H1 (cell line): ENCODE results near the gene ZNF646.

Experiments used
- CHD7 ChIP-seq: fragments of 300-600 bp; sonication (generic); IDR thresholded peaks from 2 replicates; pipeline ENCODE4 v1.7.1; 2012; ENCODE audit warnings: low read length, moderate library complexity, mild to moderate bottlenecking, inconsistent platforms; ENCODE audit not compliant: insufficient replicate concordance
- CTCF ChIP-seq, 3 experiments: IDR thresholded peaks; 1 replicate in 2 of 3; 2 replicates in 1 of 3; pipeline versions ENCODE4 v1.5.1 to v1.6.1; 2011; ENCODE audit warnings: low read length in 3 of 3, mild to moderate bottlenecking in 3 of 3, inconsistent platforms in 2 of 3, low read depth in 1 of 3, moderate library complexity in 1 of 3; ENCODE audit not compliant: insufficient read depth in 1 of 3; ENCODE audit errors: control extremely low read depth in 1 of 3
- EZH2 ChIP-seq: fragments of 200-600 bp; sonication (generic); IDR thresholded peaks from 2 replicates; pipeline ENCODE4 v1.7.1; 2012; ENCODE audit warnings: low read depth, mild to moderate bottlenecking, moderate library complexity, low read length, inconsistent platforms; ENCODE audit not compliant: severe bottlenecking
- GABPA ChIP-seq: IDR thresholded peaks from 2 replicates; pipeline ENCODE4 v1.6.1; 2011; ENCODE audit warnings: mild to moderate bottlenecking, low read length, moderate library complexity, borderline replicate concordance; ENCODE audit not compliant: insufficient read depth
- JUN ChIP-seq: IDR thresholded peaks from 2 replicates; pipeline ENCODE4 v1.6.1; 2011; ENCODE audit warnings: low read depth, mild to moderate bottlenecking, improper control_type of control experiment, low read length
- MAFK ChIP-seq: IDR thresholded peaks from 2 replicates; pipeline ENCODE4 v1.6.1; 2012; ENCODE audit warnings: low read depth, mild to moderate bottlenecking, improper control_type of control experiment, low read length
- MAX ChIP-seq: IDR thresholded peaks from 2 replicates; pipeline ENCODE4 v1.6.1; 2012; ENCODE audit warnings: inconsistent platforms
- NANOG ChIP-seq: IDR thresholded peaks from 2 replicates; pipeline ENCODE4 v1.6.1; 2011; ENCODE audit warnings: low read length, low read depth, mild to moderate bottlenecking, inconsistent platforms; ENCODE audit not compliant: insufficient read depth, poor library complexity, severe bottlenecking
- POLR2A ChIP-seq, 2 experiments: IDR thresholded peaks; 1 replicate in 1 of 2; 2 replicates in 1 of 2; pipeline ENCODE4 v1.6.1; 2011; ENCODE audit warnings: low read depth in 2 of 2, low read length in 2 of 2, mild to moderate bottlenecking in 2 of 2; ENCODE audit errors: control extremely low read depth in 1 of 2
- POLR2AphosphoS5 ChIP-seq: IDR thresholded peaks from 2 replicates; pipeline ENCODE4 v1.6.1; 2011; ENCODE audit warnings: low read depth, low read length
- TAF1 ChIP-seq: IDR thresholded peaks from 2 replicates; pipeline ENCODE4 v1.6.1; 2011; ENCODE audit warnings: mild to moderate bottlenecking, low read depth, low read length
- TF ChIP-seq, protein P1 (sequence below): IDR thresholded peaks from 2 replicates; pipeline ENCODE4 v1.6.1; 2011; ENCODE audit warnings: low read length, improper control_type of control experiment

DNA sequence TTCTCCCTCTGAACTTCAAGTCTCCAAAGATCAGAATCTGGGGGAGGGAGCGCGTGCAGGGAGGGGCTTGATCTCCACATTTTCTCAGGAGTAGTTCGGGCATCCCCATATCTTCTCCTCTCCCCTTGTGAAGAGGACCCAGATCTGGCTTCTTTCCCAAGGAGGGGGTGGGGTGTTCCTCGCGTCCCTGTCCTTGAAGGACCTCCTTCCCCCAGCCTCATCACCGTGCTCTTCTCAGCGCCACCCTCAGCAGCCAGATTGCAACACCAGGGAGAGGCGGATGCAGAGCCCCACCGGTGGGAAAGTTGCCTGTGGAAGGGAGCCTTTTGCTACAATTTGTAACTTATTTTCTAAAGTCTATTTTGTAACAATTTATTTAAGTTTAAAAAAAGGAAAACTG, 8.9 kb downstream of the ZNF646 start:
- TF ChIP-seq, protein P1, sequence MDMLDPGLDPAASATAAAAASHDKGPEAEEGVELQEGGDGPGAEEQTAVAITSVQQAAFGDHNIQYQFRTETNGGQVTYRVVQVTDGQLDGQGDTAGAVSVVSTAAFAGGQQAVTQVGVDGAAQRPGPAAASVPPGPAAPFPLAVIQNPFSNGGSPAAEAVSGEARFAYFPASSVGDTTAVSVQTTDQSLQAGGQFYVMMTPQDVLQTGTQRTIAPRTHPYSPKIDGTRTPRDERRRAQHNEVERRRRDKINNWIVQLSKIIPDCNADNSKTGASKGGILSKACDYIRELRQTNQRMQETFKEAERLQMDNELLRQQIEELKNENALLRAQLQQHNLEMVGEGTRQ = no peak
- TF ChIP-seq CTCF (IDR thresholded peaks at IDR 0.05; ENCODE audit: control extremely low read depth in 1 of 3, insufficient read depth in 1 of 3, low read depth in 1 of 3, low read length in 3 of 3) = no peak
- no peak for TF ChIP-seq TAF1
- no peak for TF ChIP-seq POLR2AphosphoS5
- no peak for TF ChIP-seq EZH2
- no peak for TF ChIP-seq NANOG
- TF ChIP-seq JUN = no peak
- TF ChIP-seq CHD7 = no peak
- no peak for TF ChIP-seq GABPA
- TF ChIP-seq MAX = no peak
- no peak for TF ChIP-seq POLR2A (IDR thresholded peaks at IDR 0.05; ENCODE audit: control extremely low read depth in 1 of 2, low read depth in 2 of 2, low read length in 2 of 2)
- TF ChIP-seq MAFK = no peak
